ENCODE results near the gene SLC38A9. TPM values are rescaled to one million over a fixed set of nuclear protein-coding genes. Genes with fewer than 3 reads are reported as not detected.
A peak's percentile ranks its signal among the peaks of the same experiment; 100 is the strongest.

Gene SLC38A9
- total and polyA plus RNA-seq, 2 donors (not counting 1 experiment from before 2014, with no cell fraction given): 18.1 to 49.7 TPM

GRCh38 chr5:55694152-55694830, 17.8 kb downstream of the SLC38A9 start:
- Histone ChIP-seq H3K9ac (ENCODE audit: insufficient read depth, low read length) (no peak overlapping the region), H3K9me3 (ENCODE audit: control insufficient read depth, insufficient read depth, low read depth, low read length) (no peaks in the 10 kb centered on the region), H3K27ac (ENCODE audit: insufficient read depth, low read length) (no peak overlapping the region), H3K79me2 (ENCODE audit: control insufficient read depth, insufficient read depth, low read length) (no peaks in the 10 kb centered on the region), H3K4me2 (ENCODE audit: extremely low read depth, insufficient read depth, low read length) (no peak overlapping the region), H3K4me3 (replicated peaks in 1 of 4; ENCODE audit: control extremely low read depth in 1 of 4, insufficient read depth in 1 of 4, low read depth in 3 of 4, low read length in 4 of 4) (no peak overlapping the region), H3K36me3 (ENCODE audit: control insufficient read depth, insufficient read depth, low read length) (no peaks in the 10 kb centered on the region), H4K20me1 (ENCODE audit: control insufficient read depth, extremely low read depth, insufficient read depth, low read length) (no peaks in the 10 kb centered on the region), H3K4me1 (ENCODE audit: control insufficient read depth, extremely low read depth, insufficient read depth, low read length) (no peaks in the 10 kb centered on the region), H3K27me3 (ENCODE audit: control insufficient read depth, insufficient read depth, low read length) (no peaks in the 10 kb centered on the region), H2AFZ (ENCODE audit: low read length) (no peak overlapping the region)
- DNase-seq (ENCODE audit: low read depth in 2 of 2): peak; percentile 32 to 35
- TF ChIP-seq CTCF (conservative IDR thresholded peaks at IDR 0.05 in 1 of 2, IDR thresholded peaks at IDR 0.05 in 1 of 2; ENCODE audit: low read depth in 1 of 2, low read length in 2 of 2) (peak in 1 of 2 donors; percentile 18), EZH2 (IDR thresholded peaks at IDR 0.05; ENCODE audit: low read length, missing control alignments) (no peak)

- H3K9me3 ChIP-seq (ENCODE audit: control insufficient read depth, insufficient read depth, low read depth, low read length): no peaks in the 10 kb centered on the region
- H3K4me1 ChIP-seq (ENCODE audit: control insufficient read depth, extremely low read depth, insufficient read depth, low read length): no peaks in the 10 kb centered on the region
- no peak overlapping the region for H3K9ac ChIP-seq (ENCODE audit: insufficient read depth, low read length)
- no peak overlapping the region for H3K4me2 ChIP-seq (ENCODE audit: extremely low read depth, insufficient read depth, low read length)
- TF ChIP-seq CTCF (conservative IDR thresholded peaks at IDR 0.05 in 1 of 2, IDR thresholded peaks at IDR 0.05 in 1 of 2; ENCODE audit: low read depth in 1 of 2, low read length in 2 of 2) (no peak), EZH2 (IDR thresholded peaks at IDR 0.05; ENCODE audit: low read length, missing control alignments) (no peak)
- H3K36me3 ChIP-seq (ENCODE audit: control insufficient read depth, insufficient read depth, low read length): no peaks in the 10 kb centered on the region
- no peak overlapping the region for H3K27ac ChIP-seq (ENCODE audit: insufficient read depth, low read length)
- H3K4me3 ChIP-seq (replicated peaks in 1 of 4; ENCODE audit: control extremely low read depth in 1 of 4, insufficient read depth in 1 of 4, low read depth in 3 of 4, low read length in 4 of 4): no peak overlapping the region
- no peaks in the 10 kb centered on the region for H4K20me1 ChIP-seq (ENCODE audit: control insufficient read depth, extremely low read depth, insufficient read depth, low read length)
- H2AFZ ChIP-seq (ENCODE audit: low read length): no peak overlapping the region
- H3K79me2 ChIP-seq (ENCODE audit: control insufficient read depth, insufficient read depth, low read length): no peaks in the 10 kb centered on the region
- no peaks in the 10 kb centered on the region for H3K27me3 ChIP-seq (ENCODE audit: control insufficient read depth, insufficient read depth, low read length)
- no peak for DNase-seq (ENCODE audit: low read depth in 2 of 2)
Measured at GRCh38 chr5:55692509-55692908, 19.6 kb downstream of the SLC38A9 start.

- H3K4me3 ChIP-seq (replicated peaks in 1 of 4; ENCODE audit: control extremely low read depth in 1 of 4, insufficient read depth in 1 of 4, low read depth in 3 of 4, low read length in 4 of 4): no peak overlapping the region
- no peak overlapping the region for H3K27ac ChIP-seq (ENCODE audit: insufficient read depth, low read length)
- no peak for DNase-seq (ENCODE audit: low read depth in 2 of 2)
- TF ChIP-seq EZH2 (IDR thresholded peaks at IDR 0.05; ENCODE audit: low read length, missing control alignments) (no peak), CTCF (conservative IDR thresholded peaks at IDR 0.05 in 1 of 2, IDR thresholded peaks at IDR 0.05 in 1 of 2; ENCODE audit: low read depth in 1 of 2, low read length in 2 of 2) (no peak)
- H3K9me3 ChIP-seq (ENCODE audit: control insufficient read depth, insufficient read depth, low read depth, low read length): no peaks in the 10 kb centered on the region
- no peak overlapping the region for H3K9ac ChIP-seq (ENCODE audit: insufficient read depth, low read length)
- H3K4me2 ChIP-seq (ENCODE audit: extremely low read depth, insufficient read depth, low read length): no peak overlapping the region
- no peaks in the 10 kb centered on the region for H4K20me1 ChIP-seq (ENCODE audit: control insufficient read depth, extremely low read depth, insufficient read depth, low read length)
- no peak overlapping the region for H2AFZ ChIP-seq (ENCODE audit: low read length)
- no peaks in the 10 kb centered on the region for H3K27me3 ChIP-seq (ENCODE audit: control insufficient read depth, insufficient read depth, low read length)
- H3K36me3 ChIP-seq (ENCODE audit: control insufficient read depth, insufficient read depth, low read length): no peaks in the 10 kb centered on the region
- no peaks in the 10 kb centered on the region for H3K4me1 ChIP-seq (ENCODE audit: control insufficient read depth, extremely low read depth, insufficient read depth, low read length)
- no peaks in the 10 kb centered on the region for H3K79me2 ChIP-seq (ENCODE audit: control insufficient read depth, insufficient read depth, low read length)
Measured at GRCh38 chr5:55692106-55692417, 20.1 kb downstream of the SLC38A9 start.
